ENCODE results near the gene PPP1R37.

Gene PPP1R37

DNA sequence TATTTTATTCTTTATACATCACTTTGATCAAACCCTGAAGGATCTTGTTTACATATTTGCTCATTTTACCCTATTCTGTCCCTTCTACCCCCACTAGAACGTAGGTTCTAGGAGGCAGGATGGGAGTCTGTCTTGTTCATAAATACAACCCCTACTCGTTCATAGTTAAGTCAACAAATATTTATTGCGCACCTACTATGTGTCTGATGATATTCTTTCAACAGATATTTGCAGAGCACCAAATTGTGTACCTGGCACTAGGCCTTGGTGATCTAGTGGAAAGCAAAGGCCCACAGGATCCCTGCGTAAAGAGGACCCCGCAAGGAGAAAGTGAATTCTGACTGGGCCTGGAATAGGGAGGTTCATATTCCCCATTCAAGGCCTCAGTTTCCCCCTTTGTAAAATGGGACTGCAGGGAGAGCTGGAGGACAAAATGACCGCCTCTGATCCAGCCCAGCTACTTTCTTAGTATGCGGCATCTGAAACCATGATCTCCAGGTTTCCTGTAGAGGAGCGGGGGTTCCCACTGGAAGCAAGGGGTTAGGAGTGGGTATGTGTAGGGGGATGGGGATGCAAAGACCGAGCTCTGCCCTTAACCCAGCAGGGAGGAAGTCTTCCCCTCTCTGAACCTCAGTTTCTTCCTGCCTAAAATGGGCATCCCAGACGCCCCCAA lies 14.5 kb upstream of the PPP1R37 start:
- H3K36me3 ChIP-seq (ENCODE audit: control insufficient read depth, low read length) = peaks cover 66% of the 10 kb centered on the region
- peaks cover 21% of the 10 kb centered on the region for H3F3A ChIP-seq (ENCODE audit: control insufficient read depth, insufficient read depth)
- H3K27ac ChIP-seq (ENCODE audit: low read depth, low read length) = peak overlapping the region; percentile 81
- H3K4me2 ChIP-seq (ENCODE audit: low read length) = peak overlapping the region; percentile 83
- H3K4me1 ChIP-seq (ENCODE audit: control insufficient read depth, low read length) = peaks cover 62% of the 10 kb centered on the region
- H3K79me2 ChIP-seq (ENCODE audit: control insufficient read depth, low read length) = peaks cover 91% of the 10 kb centered on the region
- peak overlapping the region; percentile 91 for H3K4me3 ChIP-seq (ENCODE audit: low read length)
- H4K20me1 ChIP-seq (ENCODE audit: control insufficient read depth, insufficient read depth, low read depth, low read length) = peaks cover 18% of the 10 kb centered on the region
- H3K27me3 ChIP-seq (ENCODE audit: control insufficient read depth, low read length) = no peaks in the 10 kb centered on the region
- TF ChIP-seq, protein P1, sequence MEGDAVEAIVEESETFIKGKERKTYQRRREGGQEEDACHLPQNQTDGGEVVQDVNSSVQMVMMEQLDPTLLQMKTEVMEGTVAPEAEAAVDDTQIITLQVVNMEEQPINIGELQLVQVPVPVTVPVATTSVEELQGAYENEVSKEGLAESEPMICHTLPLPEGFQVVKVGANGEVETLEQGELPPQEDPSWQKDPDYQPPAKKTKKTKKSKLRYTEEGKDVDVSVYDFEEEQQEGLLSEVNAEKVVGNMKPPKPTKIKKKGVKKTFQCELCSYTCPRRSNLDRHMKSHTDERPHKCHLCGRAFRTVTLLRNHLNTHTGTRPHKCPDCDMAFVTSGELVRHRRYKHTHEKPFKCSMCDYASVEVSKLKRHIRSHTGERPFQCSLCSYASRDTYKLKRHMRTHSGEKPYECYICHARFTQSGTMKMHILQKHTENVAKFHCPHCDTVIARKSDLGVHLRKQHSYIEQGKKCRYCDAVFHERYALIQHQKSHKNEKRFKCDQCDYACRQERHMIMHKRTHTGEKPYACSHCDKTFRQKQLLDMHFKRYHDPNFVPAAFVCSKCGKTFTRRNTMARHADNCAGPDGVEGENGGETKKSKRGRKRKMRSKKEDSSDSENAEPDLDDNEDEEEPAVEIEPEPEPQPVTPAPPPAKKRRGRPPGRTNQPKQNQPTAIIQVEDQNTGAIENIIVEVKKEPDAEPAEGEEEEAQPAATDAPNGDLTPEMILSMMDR (IDR thresholded peaks at IDR 0.05; ENCODE audit: low read depth, low read length, poor library complexity, severe bottlenecking) = no peak
- no peaks in the 10 kb centered on the region for H3K9me3 ChIP-seq (ENCODE audit: control insufficient read depth, insufficient read depth, low read length)
- no peaks in the 10 kb centered on the region for H3K9me2 ChIP-seq (replicated peaks; ENCODE audit: control insufficient read depth, low read length)

DNA sequence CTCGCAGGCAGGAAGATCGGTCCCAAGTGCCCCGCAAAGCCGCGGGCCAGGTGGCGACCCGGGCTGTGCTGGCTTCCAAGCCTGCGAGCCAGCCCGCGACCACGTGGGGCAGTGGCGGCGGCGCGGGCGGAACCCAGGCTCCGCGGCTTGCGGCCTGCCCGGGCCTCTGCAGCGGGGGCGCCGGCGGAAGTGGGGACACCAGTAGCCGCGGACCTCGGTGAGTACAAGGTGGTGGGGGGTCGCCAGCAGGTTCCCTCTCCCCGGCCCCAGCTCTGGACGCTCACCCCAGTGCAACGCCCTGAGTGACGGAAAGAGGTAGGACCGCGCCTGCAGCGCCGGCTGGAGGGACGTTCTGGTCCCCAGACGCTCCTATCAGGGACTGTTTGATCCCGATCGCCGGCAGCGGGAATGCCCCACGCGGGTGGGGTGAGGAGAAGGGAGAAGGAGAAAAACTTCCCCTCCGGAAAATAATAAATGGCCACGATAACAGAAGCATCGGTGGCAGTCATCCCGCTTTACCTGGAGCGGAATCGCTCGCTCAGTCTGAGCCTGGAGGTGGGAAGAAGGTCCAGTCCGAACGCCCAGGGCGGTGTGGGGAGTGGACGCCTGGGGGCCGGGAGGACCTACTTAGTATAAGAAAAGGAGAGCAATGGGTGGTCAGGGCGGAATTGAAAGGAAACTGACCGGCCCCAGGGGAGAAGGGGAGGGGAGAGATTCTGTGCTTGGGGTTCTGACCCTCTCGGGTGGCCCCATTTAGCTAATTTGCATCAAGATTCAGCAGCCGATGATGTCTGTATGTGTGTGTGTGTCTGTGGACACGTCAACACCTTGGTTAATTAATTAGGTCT lies 13.7 kb upstream of the PPP1R37 start, which contains the start of gene GEMIN7:
Gene GEMIN7 (plus strand): TSS at position 198 of the 848 bp plus-strand sequence. CDS start 10,855 bp downstream, outside the sequence.
- peak within 1 kb of the TSS; percentile 91 for H3K4me3 ChIP-seq (ENCODE audit: low read length)
- no peaks in the 10 kb centered on the region for H3K9me3 ChIP-seq (ENCODE audit: control insufficient read depth, insufficient read depth, low read length)
- TF ChIP-seq, protein P1 (IDR thresholded peaks at IDR 0.05; ENCODE audit: low read depth, low read length, poor library complexity, severe bottlenecking) = no peak
- no peak for TF ChIP-seq EZH2phosphoT487 (IDR thresholded peaks at IDR 0.05; ENCODE audit: borderline replicate concordance, low read length)
- H4K20me1 ChIP-seq (ENCODE audit: control insufficient read depth, insufficient read depth, low read depth, low read length) = peaks cover 16% of the 10 kb centered on the region
- peaks cover 21% of the 10 kb centered on the region for H3F3A ChIP-seq (ENCODE audit: control insufficient read depth, insufficient read depth)
- peaks cover 89% of the 10 kb centered on the region for H3K79me2 ChIP-seq (ENCODE audit: control insufficient read depth, low read length)
- peaks cover 59% of the 10 kb centered on the region for H3K4me1 ChIP-seq (ENCODE audit: control insufficient read depth, low read length)
- H3K4me2 ChIP-seq (ENCODE audit: low read length) = peak within 1 kb of the TSS; percentile 83
- H3K36me3 ChIP-seq (ENCODE audit: control insufficient read depth, low read length) = peaks cover 63% of the 10 kb centered on the region
- no peaks in the 10 kb centered on the region for H3K9me2 ChIP-seq (replicated peaks; ENCODE audit: control insufficient read depth, low read length)
- peak within 1 kb of the TSS; percentile 81 for H3K27ac ChIP-seq (ENCODE audit: low read depth, low read length)
- no peaks in the 10 kb centered on the region for H3K27me3 ChIP-seq (ENCODE audit: control insufficient read depth, low read length)

DNA sequence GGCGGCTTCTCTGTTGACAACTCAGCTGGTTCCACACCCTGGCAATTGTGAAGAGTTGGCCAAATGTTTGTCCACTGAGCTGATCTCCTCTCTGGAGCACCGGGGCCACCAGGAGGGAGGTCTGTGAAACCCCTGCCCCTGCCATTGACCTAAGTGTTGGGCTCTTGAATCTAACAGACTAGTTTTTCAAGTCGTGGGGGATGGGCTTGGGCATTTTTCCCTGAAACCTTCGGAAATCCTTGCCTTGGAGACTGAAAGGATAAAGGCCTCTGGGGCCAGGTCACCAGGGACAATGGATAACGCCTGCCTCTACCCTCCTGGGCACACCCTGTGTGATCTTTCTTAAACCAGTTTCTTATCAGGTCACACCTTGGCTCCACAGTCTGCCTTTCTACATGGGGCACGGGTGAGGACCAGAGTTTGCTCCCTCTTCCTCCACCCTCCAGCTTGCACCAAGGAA lies 13.0 kb upstream of the PPP1R37 start:
- H3K4me3 ChIP-seq (ENCODE audit: low read length) = peak overlapping the region; percentile 91
- peaks cover 16% of the 10 kb centered on the region for H3F3A ChIP-seq (ENCODE audit: control insufficient read depth, insufficient read depth)
- TF ChIP-seq EZH2phosphoT487 (IDR thresholded peaks at IDR 0.05; ENCODE audit: borderline replicate concordance, low read length) = no peak
- TF ChIP-seq, protein P1 (IDR thresholded peaks at IDR 0.05; ENCODE audit: low read depth, low read length, poor library complexity, severe bottlenecking) = no peak
- H3K27ac ChIP-seq (ENCODE audit: low read depth, low read length) = peak overlapping the region; percentile 81
- peaks cover 57% of the 10 kb centered on the region for H3K36me3 ChIP-seq (ENCODE audit: control insufficient read depth, low read length)
- H3K27me3 ChIP-seq (ENCODE audit: control insufficient read depth, low read length) = no peaks in the 10 kb centered on the region
- H3K9me3 ChIP-seq (ENCODE audit: control insufficient read depth, insufficient read depth, low read length) = no peaks in the 10 kb centered on the region
- peaks cover 53% of the 10 kb centered on the region for H3K4me1 ChIP-seq (ENCODE audit: control insufficient read depth, low read length)
- peak overlapping the region; percentile 83 for H3K4me2 ChIP-seq (ENCODE audit: low read length)
- H4K20me1 ChIP-seq (ENCODE audit: control insufficient read depth, insufficient read depth, low read depth, low read length) = peaks cover 9% of the 10 kb centered on the region
- H3K9me2 ChIP-seq (replicated peaks; ENCODE audit: control insufficient read depth, low read length) = no peaks in the 10 kb centered on the region
- peaks cover 88% of the 10 kb centered on the region for H3K79me2 ChIP-seq (ENCODE audit: control insufficient read depth, low read length)
